Measurements from ENCODE around the gene ZBED6. TPM values are rescaled to one million over a fixed set of nuclear protein-coding genes. Genes with fewer than 3 reads are reported as not detected.
A peak's percentile ranks its signal among the peaks of the same experiment; 100 is the strongest.

ZBED6 gene
- total and polyA plus RNA-seq, 9 of the 15 experiments (the other 6 are each of a cell fraction or from before 2014, with no cell fraction given), result 0.21 to 16.6 (median 5.0) TPM

GRCh38 chr1:203795441-203796235 is at the start of gene ZBED6, which contains the start of gene ZC3H11A (continued):
- peak; percentile 75; the same call in 1 of the 2 replicates for TF ChIP-seq SMAD4 (CRISPR knock-in tag; conservative IDR thresholded peaks at IDR 0.05)
- TF ChIP-seq DMBX1 (CRISPR knock-in tag; IDR thresholded peaks at IDR 0.05; ENCODE audit: borderline replicate concordance), result no peak
- no peak for TF ChIP-seq ZNF280A (IDR thresholded peaks at IDR 0.05; ENCODE audit: low read depth, partially characterized antibody)
- TF ChIP-seq CSDE1 (IDR thresholded peaks at IDR 0.05), result no peak; a peak in 1 of 4 replicates
- TF ChIP-seq POLR2AphosphoS2 (IDR thresholded peaks at IDR 0.05; ENCODE audit: low read length), result no peak
- no peak for TF ChIP-seq TSHZ1 (CRISPR knock-in tag; IDR thresholded peaks at IDR 0.05)
- no peak for TF ChIP-seq HEY1 (CRISPR knock-in tag; IDR thresholded peaks at IDR 0.05; ENCODE audit: borderline replicate concordance)
- no peak for TF ChIP-seq KAT2B (IDR thresholded peaks at IDR 0.05; ENCODE audit: low read depth, low read length)
- peak; percentile 78 for TF ChIP-seq KDM5B (IDR thresholded peaks at IDR 0.05; ENCODE audit: insufficient replicate concordance, low read depth, low read length)
- TF ChIP-seq FIP1L1 (IDR thresholded peaks at IDR 0.05; ENCODE audit: low read depth, low read length, poor library complexity, severe bottlenecking), result no peak
- no peak for TF ChIP-seq NR3C1 (CRISPR knock-in tag; IDR thresholded peaks at IDR 0.05)
- TF ChIP-seq ZNF282 (CRISPR knock-in tag; IDR thresholded peaks at IDR 0.05), result no peak
- no peak for TF ChIP-seq BRF1 (IDR thresholded peaks at IDR 0.05; ENCODE audit: borderline replicate concordance, extremely low read depth, insufficient read length)
- TF ChIP-seq ATF7 (IDR thresholded peaks at IDR 0.05), result peak; percentile 88; the same call in 1 of the 2 replicates
- TF ChIP-seq FOXM1 (IDR thresholded peaks at IDR 0.05; ENCODE audit: low read depth), result peak; percentile 31; the same call in 1 of the 2 replicates
- TF ChIP-seq FOXM1 (CRISPR knock-in tag; IDR thresholded peaks at IDR 0.05; ENCODE audit: low read depth), result no peak
- TF ChIP-seq RBFOX2 (IDR thresholded peaks at IDR 0.05; ENCODE audit: low read depth, low read length), result peak; percentile 90
- TF ChIP-seq SNAPC5 (CRISPR knock-in tag; IDR thresholded peaks at IDR 0.05), result no peak
- TF ChIP-seq MCM3 (IDR thresholded peaks at IDR 0.05), result no peak
- no peak for TF ChIP-seq STAG1 (CRISPR knock-in tag; IDR thresholded peaks at IDR 0.05; ENCODE audit: borderline replicate concordance)
- no peak; the same call in 1 of the 2 replicates for TF ChIP-seq KLF6 (CRISPR knock-in tag; IDR thresholded peaks at IDR 0.05; ENCODE audit: borderline replicate concordance)
- no peak for TF ChIP-seq ZNF444 (CRISPR knock-in tag; IDR thresholded peaks at IDR 0.05)
- TF ChIP-seq NR2F6 (CRISPR knock-in tag; IDR thresholded peaks at IDR 0.05), result no peak
- peak; percentile 81 for TF ChIP-seq CHD2 (IDR thresholded peaks at IDR 0.05; ENCODE audit: low read depth, low read length)

Data from K562 (cell line).